ENCODE measurements around the gene SLX4IP.

The SLX4IP gene

GRCh38 chr20:10626896-10627295 lies 191.8 kb downstream of the SLX4IP start:
- no peak for TF ChIP-seq FOXP2 (optimal IDR thresholded peaks at IDR 0.05; ENCODE audit: borderline replicate concordance, extremely low read depth, extremely low read length, insufficient read depth)
- TF ChIP-seq SIN3A (IDR thresholded peaks at IDR 0.05; ENCODE audit: borderline replicate concordance, insufficient read depth, low read length): no peak
- no peak for TF ChIP-seq TAF1 (IDR thresholded peaks at IDR 0.05; ENCODE audit: borderline replicate concordance, insufficient read depth, low read length)
- no peak for TF ChIP-seq REST (IDR thresholded peaks at IDR 0.05; ENCODE audit: insufficient read depth in 1 of 2, low read depth in 2 of 2, low read length in 2 of 2)
- no peak for TF ChIP-seq POLR2AphosphoS5 (IDR thresholded peaks at IDR 0.05; ENCODE audit: low read depth, low read length)

GRCh38 chr20:10629946-10630650 lies 195.0 kb downstream of the SLX4IP start:
- TF ChIP-seq POLR2AphosphoS5 (IDR thresholded peaks at IDR 0.05; ENCODE audit: low read depth, low read length) (no peak), REST (IDR thresholded peaks at IDR 0.05; ENCODE audit: insufficient read depth in 1 of 2, low read depth in 2 of 2, low read length in 2 of 2) (no peak), FOXP2 (optimal IDR thresholded peaks at IDR 0.05; ENCODE audit: borderline replicate concordance, extremely low read depth, extremely low read length, insufficient read depth) (no peak), TAF1 (IDR thresholded peaks at IDR 0.05; ENCODE audit: borderline replicate concordance, insufficient read depth, low read length) (no peak), SIN3A (IDR thresholded peaks at IDR 0.05; ENCODE audit: borderline replicate concordance, insufficient read depth, low read length) (no peak)

- TF ChIP-seq TAF1 (IDR thresholded peaks at IDR 0.05; ENCODE audit: borderline replicate concordance, insufficient read depth, low read length): no peak
- no peak for TF ChIP-seq POLR2AphosphoS5 (IDR thresholded peaks at IDR 0.05; ENCODE audit: low read depth, low read length)
Measured at GRCh38 chr20:10631126-10631525, 196.0 kb downstream of the SLX4IP start.

GRCh38 chr20:10632721-10633509 lies 197.8 kb downstream of the SLX4IP start:
- TF ChIP-seq POLR2AphosphoS5 (IDR thresholded peaks at IDR 0.05; ENCODE audit: low read depth, low read length): no peak
- TF ChIP-seq TAF1 (IDR thresholded peaks at IDR 0.05; ENCODE audit: borderline replicate concordance, insufficient read depth, low read length): no peak

- TF ChIP-seq POLR2AphosphoS5 (IDR thresholded peaks at IDR 0.05; ENCODE audit: low read depth, low read length) (no peak), TAF1 (IDR thresholded peaks at IDR 0.05; ENCODE audit: borderline replicate concordance, insufficient read depth, low read length) (no peak), FOXP2 (optimal IDR thresholded peaks at IDR 0.05; ENCODE audit: borderline replicate concordance, extremely low read depth, extremely low read length, insufficient read depth) (no peak), SIN3A (IDR thresholded peaks at IDR 0.05; ENCODE audit: borderline replicate concordance, insufficient read depth, low read length) (no peak), REST (IDR thresholded peaks at IDR 0.05; ENCODE audit: insufficient read depth in 1 of 2, low read depth in 2 of 2, low read length in 2 of 2) (no peak)
Measured at GRCh38 chr20:10633718-10634117, 198.6 kb downstream of the SLX4IP start.

GRCh38 chr20:10634211-10634610 lies 199.1 kb downstream of the SLX4IP start:
- TF ChIP-seq SIN3A (IDR thresholded peaks at IDR 0.05; ENCODE audit: borderline replicate concordance, insufficient read depth, low read length): no peak
- TF ChIP-seq POLR2AphosphoS5 (IDR thresholded peaks at IDR 0.05; ENCODE audit: low read depth, low read length): no peak
- TF ChIP-seq FOXP2 (optimal IDR thresholded peaks at IDR 0.05; ENCODE audit: borderline replicate concordance, extremely low read depth, extremely low read length, insufficient read depth): no peak
- TF ChIP-seq REST (IDR thresholded peaks at IDR 0.05; ENCODE audit: insufficient read depth in 1 of 2, low read depth in 2 of 2, low read length in 2 of 2): no peak
- TF ChIP-seq TAF1 (IDR thresholded peaks at IDR 0.05; ENCODE audit: borderline replicate concordance, insufficient read depth, low read length): no peak

All from PFSK-1 (cell line).